CD14-positive monocyte (primary cell): ENCODE results near the gene MYRF. TPM values are rescaled to one million over a fixed set of nuclear protein-coding genes. Genes with fewer than 3 reads are reported as not detected.

Experiments used
- DNase-seq, 3 donors: peaks; one replicate each; pipeline ENCODE4 v3.0.0-alpha.2; 2011 to 2022
- H2AFZ ChIP-seq: 2 replicates; pipeline ENCODE4 v1.6.0; 2012; ENCODE audit warnings: mild to moderate bottlenecking, low read depth, low read length, inconsistent platforms; ENCODE audit not compliant: insufficient read depth, poor library complexity, severe bottlenecking
- H3K27ac ChIP-seq, 2 donors: 1 replicate in 1 of 2; 2 replicates in 1 of 2; pipeline ENCODE4 v1.5.1; 2012 to 2013; ENCODE audit warnings: low read length in 2 of 2, control low read depth in 1 of 2, inconsistent platforms in 1 of 2, low read depth in 1 of 2, mild to moderate bottlenecking in 1 of 2
- H3K27me3 ChIP-seq, 2 donors: one replicate each; pipeline versions ENCODE4 v1.6.0 to v1.6.1; 2011 to 2013; ENCODE audit warnings: low read length in 2 of 2; ENCODE audit not compliant: control insufficient read depth in 2 of 2, insufficient read depth in 2 of 2
- H3K36me3 ChIP-seq, 2 donors: replicated peaks in 1 of 2; 1 replicate in 1 of 2; 2 replicates in 1 of 2; pipeline versions ENCODE4 v1.5.1 to v1.6.1; 2012 to 2013; ENCODE audit warnings: low read length in 2 of 2, control low read depth in 1 of 2, inconsistent platforms in 1 of 2, mild to moderate bottlenecking in 1 of 2; ENCODE audit not compliant: insufficient read depth in 2 of 2, control insufficient read depth in 1 of 2
- H3K4me1 ChIP-seq, 2 donors: 1 replicate in 1 of 2; 2 replicates in 1 of 2; pipeline versions ENCODE4 v1.5.1 to v1.6.1; 2012 to 2013; ENCODE audit warnings: low read length in 2 of 2, control low read depth in 1 of 2, inconsistent platforms in 1 of 2, mild to moderate bottlenecking in 1 of 2, moderate library complexity in 1 of 2; ENCODE audit not compliant: insufficient read depth in 2 of 2, control insufficient read depth in 1 of 2
- H3K4me2 ChIP-seq: replicated peaks from 2 replicates; pipeline ENCODE3; 2012; ENCODE audit warnings: low read length, moderate library complexity, mild to moderate bottlenecking; ENCODE audit not compliant: poor library complexity, severe bottlenecking; ENCODE audit errors: extremely low read depth
- H3K4me3 ChIP-seq, 3 experiments: fragments of 200-600 bp in 1 of 3; sonication (generic) in 1 of 3; replicated peaks in 1 of 3; 1 replicate in 2 of 3; 2 replicates in 1 of 3; pipeline ENCODE4 v1.5.1; 2011 to 2013; ENCODE audit warnings: low read length in 3 of 3, mild to moderate bottlenecking in 3 of 3, control low read depth in 2 of 3, low read depth in 2 of 3, inconsistent platforms in 1 of 3, moderate library complexity in 1 of 3
- H3K79me2 ChIP-seq: 2 replicates; pipeline ENCODE4 v1.6.0; 2012; ENCODE audit warnings: mild to moderate bottlenecking, control low read depth, inconsistent platforms, low read length, moderate library complexity; ENCODE audit not compliant: insufficient read depth
- H3K9ac ChIP-seq: 2 replicates; pipeline ENCODE4 v1.6.0; 2017; ENCODE audit warnings: low read length, mild to moderate bottlenecking; ENCODE audit not compliant: insufficient read depth, poor library complexity, severe bottlenecking
- H3K9me3 ChIP-seq, 2 donors: replicated peaks in 1 of 2; 1 replicate in 1 of 2; 2 replicates in 1 of 2; pipeline versions ENCODE4 v1.5.1 to v1.6.1; 2012 to 2013; ENCODE audit warnings: low read length in 2 of 2, control low read depth in 1 of 2; ENCODE audit not compliant: control insufficient read depth in 1 of 2, insufficient read depth in 1 of 2
- H4K20me1 ChIP-seq: 2 replicates; pipeline ENCODE4 v1.6.0; 2012; ENCODE audit warnings: mild to moderate bottlenecking, low read length, control low read depth, moderate library complexity; ENCODE audit not compliant: insufficient read depth
- H3K27ac Mint-ChIP-seq, 7 donors: one replicate each; pipeline ENCODE4 v1.8.0; 2020; ENCODE audit warnings: mild to moderate bottlenecking in 7 of 7, mixed read lengths in 7 of 7, moderate library complexity in 6 of 7, inconsistent platforms in 2 of 7
- H3K27me3 Mint-ChIP-seq, 3 donors: one replicate each; pipeline ENCODE4 v1.8.0; 2021 to 2022; ENCODE audit warnings: low read depth in 3 of 3, mild to moderate bottlenecking in 3 of 3, mixed read lengths in 3 of 3, moderate library complexity in 3 of 3, inconsistent platforms in 1 of 3
- H3K36me3 Mint-ChIP-seq, 2 donors: one replicate each; pipeline ENCODE4 v1.8.0; 2020; ENCODE audit warnings: mixed read lengths in 2 of 2, inconsistent platforms in 1 of 2, mild to moderate bottlenecking in 1 of 2
- H3K4me1 Mint-ChIP-seq: one replicate; pipeline ENCODE4 v1.8.0; 2020; ENCODE audit warnings: mild to moderate bottlenecking, mixed read lengths
- H3K4me3 Mint-ChIP-seq, 2 donors: one replicate each; pipeline ENCODE4 v1.8.0; 2020; ENCODE audit warnings: mild to moderate bottlenecking in 2 of 2, mixed read lengths in 2 of 2, moderate library complexity in 1 of 2
- H3K9me3 Mint-ChIP-seq, 7 donors: one replicate each; pipeline ENCODE4 v1.8.0; 2020 to 2022; ENCODE audit warnings: mixed read lengths in 7 of 7, mild to moderate bottlenecking in 6 of 7, moderate library complexity in 6 of 7, inconsistent platforms in 2 of 7
- WGBS: methylation state at CpG from one replicate; pipeline ENCODE4 v1.1.5; 2013; ENCODE audit warnings: missing lambda C conversion rate; ENCODE audit not compliant: insufficient coverage; 5-methylcytosine and 5-hydroxymethylcytosine counted together
- intact Hi-C, 2 donors: fragments of 100-400 bp; cut with micrococcal nuclease; formaldehyde crosslinking; loops; one replicate each; pipeline versions ENCODE4 v1.15.0 to v1.15.1; 2023
- polyA plus RNA-seq, 3 donors: library from polyadenylated mRNA; depleted of rRNA in 1 of 3; unstranded in 2 of 3; stranded (reverse) in 1 of 3; fragments of 300-500 nt in 2 of 3; fragments of >200 nt in 1 of 3; fragmentation: Illumina TruSeq in 2 of 3; gene quantifications; 1 replicate in 2 of 3; 2 replicates in 1 of 3; pipeline ENCODE4 v1.2.3, GENCODE V29; 2012 to 2021
- TF ChIP-seq, protein P1 (sequence below): fragments of 200-600 bp; IDR thresholded peaks from one replicate; pipeline ENCODE4 v1.8.0; 2022; ENCODE audit warnings: antibody characterized with exemption, mild to moderate bottlenecking

MYRF gene
- polyA plus RNA-seq, 3 donors, result 0.18 to 0.19 TPM; not detected in 1

DNA sequence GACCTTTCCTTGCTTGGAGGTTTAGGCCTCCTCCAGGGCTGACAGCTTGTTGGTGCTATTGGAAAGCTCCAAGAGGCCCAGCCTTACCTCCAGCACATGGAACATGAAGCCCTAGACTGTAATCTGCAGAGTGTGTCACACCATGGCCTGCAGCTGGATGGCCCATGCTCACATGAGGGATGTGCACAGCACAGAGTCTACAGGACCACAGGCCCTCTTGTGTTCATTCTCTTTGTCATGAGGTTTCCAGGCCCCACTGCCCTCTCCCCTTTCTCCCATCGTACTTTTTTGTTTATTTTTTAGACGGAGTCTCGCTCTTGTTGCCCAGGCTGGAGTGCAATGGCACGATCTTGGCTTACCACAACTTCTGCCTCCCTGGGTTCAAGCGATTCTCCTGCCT, 54.3 kb downstream of the MYRF start:
- WGBS, result 100% methylated on average over 4 of the region's 5 CpGs
- intact Hi-C loops, result loop anchor here in 1 of 2 donors (5.0 to 10.0 kb wide), 2 partner anchors 78 to 151 kb away; no protein-coding TSS in a partner anchor
- H3K27me3 Mint-ChIP-seq, result no peaks in the 10 kb centered on the region

DNA sequence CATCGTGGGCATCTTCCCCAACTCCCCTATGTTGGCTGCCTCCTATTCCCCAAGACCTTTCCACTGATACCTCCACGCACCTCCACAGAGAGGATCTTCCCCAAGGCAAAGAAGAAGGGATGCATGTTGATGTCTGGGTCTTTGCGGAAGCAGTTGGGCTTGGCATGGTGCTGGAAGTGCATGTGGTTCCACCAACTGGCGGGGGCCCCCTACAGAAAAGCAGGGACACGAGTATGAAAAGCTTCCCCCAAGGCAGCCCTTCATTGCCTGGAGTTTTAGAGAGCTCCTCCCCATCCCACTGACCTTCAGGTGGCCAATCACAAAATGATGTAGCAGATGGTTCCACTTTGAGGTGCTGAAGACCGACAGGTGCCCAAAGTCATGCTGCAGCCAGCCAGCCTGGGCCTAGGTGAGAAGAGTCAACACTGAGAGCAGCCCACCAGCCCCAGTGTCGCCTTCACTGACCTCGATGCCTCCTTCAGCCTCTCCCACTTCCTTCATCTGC, 58.3 kb downstream of the MYRF start:
- H3K9ac ChIP-seq, result no peak overlapping the region
- TF ChIP-seq, protein P1, sequence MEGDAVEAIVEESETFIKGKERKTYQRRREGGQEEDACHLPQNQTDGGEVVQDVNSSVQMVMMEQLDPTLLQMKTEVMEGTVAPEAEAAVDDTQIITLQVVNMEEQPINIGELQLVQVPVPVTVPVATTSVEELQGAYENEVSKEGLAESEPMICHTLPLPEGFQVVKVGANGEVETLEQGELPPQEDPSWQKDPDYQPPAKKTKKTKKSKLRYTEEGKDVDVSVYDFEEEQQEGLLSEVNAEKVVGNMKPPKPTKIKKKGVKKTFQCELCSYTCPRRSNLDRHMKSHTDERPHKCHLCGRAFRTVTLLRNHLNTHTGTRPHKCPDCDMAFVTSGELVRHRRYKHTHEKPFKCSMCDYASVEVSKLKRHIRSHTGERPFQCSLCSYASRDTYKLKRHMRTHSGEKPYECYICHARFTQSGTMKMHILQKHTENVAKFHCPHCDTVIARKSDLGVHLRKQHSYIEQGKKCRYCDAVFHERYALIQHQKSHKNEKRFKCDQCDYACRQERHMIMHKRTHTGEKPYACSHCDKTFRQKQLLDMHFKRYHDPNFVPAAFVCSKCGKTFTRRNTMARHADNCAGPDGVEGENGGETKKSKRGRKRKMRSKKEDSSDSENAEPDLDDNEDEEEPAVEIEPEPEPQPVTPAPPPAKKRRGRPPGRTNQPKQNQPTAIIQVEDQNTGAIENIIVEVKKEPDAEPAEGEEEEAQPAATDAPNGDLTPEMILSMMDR, result no peak
- H3K79me2 ChIP-seq, result peaks cover 7% of the 10 kb centered on the region

More for the DNA sequence above, 54.3 kb downstream of the MYRF start:
- no peak overlapping the region for H3K4me3 Mint-ChIP-seq
- Histone ChIP-seq H3K27ac (no peak overlapping the region), H3K9me3 (no peaks in the 10 kb centered on the region), H3K36me3 (peaks cover 58 to 99% of the 10 kb centered on the region in 2 donors), H3K27me3 (no peaks in the 10 kb centered on the region), H2AFZ (no peak overlapping the region), H4K20me1 (no peaks in the 10 kb centered on the region), H3K9ac (no peak overlapping the region), H3K4me3 (no peak overlapping the region), H3K4me2 (no peak overlapping the region), H3K79me2 (no peaks in the 10 kb centered on the region), H3K4me1 (no peaks in the 10 kb centered on the region)
- peak overlapping the region in 1 of 7 donors; percentile 46 for H3K27ac Mint-ChIP-seq
- H3K4me1 Mint-ChIP-seq, result peaks cover 5% of the 10 kb centered on the region
- TF ChIP-seq, protein P1, result no peak
- peaks cover 84 to 99% of the 10 kb centered on the region in 2 donors for H3K36me3 Mint-ChIP-seq
- DNase-seq, result no peak
- H3K9me3 Mint-ChIP-seq, result peaks cover 0 to 2% (median 0%) of the 10 kb centered on the region in 7 donors

More for the DNA sequence above, 58.3 kb downstream of the MYRF start:
- no peak for DNase-seq
- Histone ChIP-seq H3K4me1 (peaks cover 7 to 18% of the 10 kb centered on the region in 2 donors), H3K4me3 (no peak overlapping the region), H3K9me3 (peaks cover 0 to 6% of the 10 kb centered on the region in 2 donors), H2AFZ (no peak overlapping the region), H3K4me2 (no peak overlapping the region), H3K27me3 (no peaks in the 10 kb centered on the region), H3K36me3 (peaks cover 35 to 74% of the 10 kb centered on the region in 2 donors), H3K27ac (no peak overlapping the region), H4K20me1 (no peaks in the 10 kb centered on the region)
- Mint-ChIP-seq H3K27me3 (peaks cover 0 to 1% (median 0%) of the 10 kb centered on the region in 3 donors), H3K36me3 (peaks cover 60 to 79% of the 10 kb centered on the region in 2 donors), H3K4me3 (no peak overlapping the region), H3K27ac (peak overlapping the region in 1 of 7 donors; percentile 63), H3K9me3 (peaks cover 0 to 5% (median 0%) of the 10 kb centered on the region in 7 donors), H3K4me1 (peaks cover 6% of the 10 kb centered on the region)
- 95% methylated on average over 6 of the region's 8 CpGs for WGBS
- intact Hi-C loops, result no loop called here
